HG02763 (cell line): ENCODE measurements around the gene ZBTB26.
A peak's percentile ranks its signal among the peaks of the same experiment; 100 is the strongest.
"Not testable (repeated sequence)": the region's sequence is repeated elsewhere in the genome, so short reads cannot be mapped to it uniquely, and the experiment has no call there.

Experiments used
- ATAC-seq: cut with Tn5 transposase; IDR thresholded peaks from one replicate; pipeline ENCODE4 v1.9.1; 2021; ENCODE audit warnings: mild to moderate bottlenecking, moderate library complexity; ENCODE audit not compliant: unreplicated experiment

Gene ZBTB26

GRCh38 chr9:122929796-122930354 lies 1.4 kb downstream of the ZBTB26 start:
- no peak for ATAC-seq

- ATAC-seq: no peak
Measured at GRCh38 chr9:122923947-122924346, 7.4 kb downstream of the ZBTB26 start.

GRCh38 chr9:122922713-122923112 lies 8.6 kb downstream of the ZBTB26 start:
- no peak for ATAC-seq

GRCh38 chr9:122918310-122918709 lies 13.0 kb downstream of the ZBTB26 start:
- ATAC-seq: no peak

GRCh38 chr9:122912964-122913673 lies 18.2 kb downstream of the ZBTB26 start, which contains the start of gene ZBTB6:
Gene ZBTB6, minus strand, starts transcription at chr9:122913323. Its CDS starts 1,251 bp downstream, at chr9:122912072.
- peak; percentile 99 for ATAC-seq

- ATAC-seq: no peak
Measured at GRCh38 chr9:122912671-122912963, 18.7 kb downstream of the ZBTB26 start.

- not testable (repeated sequence) for ATAC-seq
Measured at GRCh38 chr9:122906122-122906521, 25.2 kb downstream of the ZBTB26 start.

GRCh38 chr9:122904823-122905710 lies 26.2 kb downstream of the ZBTB26 start, which contains the start of gene RC3H2:
Gene RC3H2, minus strand, starts transcription at chr9:122905359. Its CDS starts 7,850 bp downstream, at chr9:122897509.
- peak; percentile 87 for ATAC-seq

GRCh38 chr9:122904466-122904822 lies 26.9 kb downstream of the ZBTB26 start:
- ATAC-seq: peak; percentile 8

- no peak for ATAC-seq
Measured at GRCh38 chr9:122900791-122901190, 30.5 kb downstream of the ZBTB26 start.

GRCh38 chr9:122897969-122898368 lies 33.3 kb downstream of the ZBTB26 start:
- ATAC-seq: no peak

GRCh38 chr9:122888480-122888879 lies 42.8 kb downstream of the ZBTB26 start:
- ATAC-seq: no peak

GRCh38 chr9:122883125-122883524 lies 48.2 kb downstream of the ZBTB26 start:
- ATAC-seq: no peak

GRCh38 chr9:122879443-122879842 lies 51.9 kb downstream of the ZBTB26 start:
- no peak for ATAC-seq

GRCh38 chr9:122875523-122875922 lies 55.8 kb downstream of the ZBTB26 start:
- no peak for ATAC-seq

GRCh38 chr9:122867276-122867675 lies 64.0 kb downstream of the ZBTB26 start:
- not testable (repeated sequence) for ATAC-seq

GRCh38 chr9:122866079-122866478 lies 65.2 kb downstream of the ZBTB26 start:
- no peak for ATAC-seq
